Measurements from ENCODE around the gene CYP26B1.

The CYP26B1 gene

DNA sequence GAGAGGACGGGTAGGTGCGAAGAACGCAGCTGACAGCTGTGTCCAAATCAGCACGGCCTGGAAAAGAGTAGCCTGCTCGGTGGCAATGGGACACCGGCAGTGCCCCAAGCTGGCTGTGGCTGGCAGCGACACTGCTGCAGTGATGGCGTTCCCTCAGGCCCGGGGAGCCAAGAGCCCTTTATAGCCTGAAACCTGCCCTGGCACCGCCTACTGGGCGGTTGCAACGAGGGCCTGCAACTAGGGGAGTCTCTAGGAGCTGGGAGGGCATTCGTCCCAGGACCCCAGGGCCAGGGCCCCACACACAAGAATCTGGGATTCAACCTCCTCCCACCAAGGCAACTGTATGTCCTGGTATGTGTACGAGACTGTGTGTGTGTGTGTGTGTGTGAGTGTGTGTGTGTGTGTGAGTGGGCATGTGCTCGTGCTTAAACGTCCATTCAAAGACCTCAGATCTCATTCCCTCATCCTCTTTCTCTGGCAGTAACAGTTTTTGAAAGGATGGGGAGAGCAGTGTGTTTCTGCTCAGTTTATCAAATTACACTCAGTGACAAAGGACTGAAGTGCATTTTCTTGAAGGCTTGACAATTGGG, 6.8 kb upstream of the CYP26B1 start:
- no peak for DNase-seq

DNA sequence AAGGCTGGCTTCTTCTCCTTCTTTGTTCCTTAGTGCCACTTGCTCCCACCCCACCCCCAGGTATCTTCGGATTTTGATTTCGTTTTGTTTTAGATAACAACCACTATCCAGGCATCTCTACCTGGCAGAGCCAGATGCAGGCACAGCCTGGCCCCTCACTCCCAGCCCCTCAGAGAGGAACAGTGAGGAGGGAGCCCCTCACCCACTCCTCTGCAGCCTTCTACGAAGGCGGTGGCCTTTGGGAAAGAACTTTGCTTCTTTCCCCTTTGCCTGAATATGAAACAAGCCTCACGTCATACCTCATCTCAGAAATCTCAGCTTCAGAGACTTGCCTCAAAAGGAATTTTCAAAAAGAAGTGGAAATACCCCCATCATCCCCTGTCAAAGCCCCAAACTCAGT, 6.3 kb upstream of the CYP26B1 start:
- DNase-seq, result no peak

DNA sequence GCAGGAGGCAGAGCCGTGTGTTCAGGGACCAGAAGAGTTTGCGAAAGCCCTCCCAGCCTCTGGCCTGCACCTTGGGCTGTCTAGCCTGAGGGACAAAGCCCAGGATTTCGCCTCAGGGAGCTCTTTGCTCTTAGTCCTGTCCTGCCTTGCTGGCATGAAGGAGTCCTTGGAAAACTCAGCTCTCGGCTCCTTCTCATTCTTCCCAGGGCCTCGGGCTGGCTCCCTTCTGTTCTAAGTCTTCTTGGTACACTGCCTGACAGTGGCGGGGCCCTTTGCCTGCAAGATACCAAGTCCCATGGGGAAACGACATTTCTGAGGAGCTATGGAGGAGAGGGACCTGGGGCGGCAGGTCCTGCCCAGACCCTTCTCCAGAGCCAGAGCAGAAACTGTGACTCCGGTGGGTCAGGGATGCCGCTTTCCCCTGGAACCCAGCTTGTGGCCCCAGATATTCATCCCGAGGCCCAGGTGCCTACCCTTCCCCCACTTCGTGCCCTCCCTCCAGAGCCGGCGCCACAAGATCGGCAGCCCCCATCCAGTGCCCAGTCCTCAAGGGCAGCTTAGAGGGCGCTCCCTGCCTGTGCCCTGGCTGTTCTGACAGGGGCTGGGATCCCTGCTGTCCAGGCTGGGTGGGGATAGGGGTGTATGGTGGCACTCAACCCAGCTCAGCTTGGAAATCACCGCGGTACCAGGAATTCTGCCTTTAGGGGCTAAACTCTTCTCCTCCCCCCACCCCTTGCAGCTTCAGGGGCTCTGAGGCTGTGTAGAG, 5.5 kb upstream of the CYP26B1 start:
- no peak for DNase-seq

DNA sequence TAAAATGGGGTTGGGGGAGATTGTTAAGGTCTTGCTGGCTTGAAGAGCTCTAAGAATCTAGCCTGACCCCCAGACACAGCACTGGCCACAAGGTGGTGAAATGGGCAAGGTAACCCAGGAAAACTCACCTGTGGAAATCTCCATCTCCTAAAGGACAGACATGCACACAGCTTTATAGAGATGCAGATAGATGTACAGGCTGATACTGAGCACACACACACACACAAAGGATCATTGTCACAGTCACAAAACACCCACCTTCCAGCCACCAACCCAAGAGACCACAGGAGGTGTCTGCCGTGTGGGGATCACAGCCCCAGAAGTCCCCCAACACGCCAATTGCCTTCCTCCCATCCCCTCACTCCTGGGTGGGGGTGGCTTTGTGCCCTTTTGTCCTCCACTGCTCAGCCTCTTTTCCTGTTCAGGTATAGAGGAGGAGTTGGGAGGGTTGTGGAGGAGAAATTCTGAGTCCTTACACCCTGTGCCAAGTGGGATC, 3.2 kb upstream of the CYP26B1 start:
- no peak for DNase-seq

DNA sequence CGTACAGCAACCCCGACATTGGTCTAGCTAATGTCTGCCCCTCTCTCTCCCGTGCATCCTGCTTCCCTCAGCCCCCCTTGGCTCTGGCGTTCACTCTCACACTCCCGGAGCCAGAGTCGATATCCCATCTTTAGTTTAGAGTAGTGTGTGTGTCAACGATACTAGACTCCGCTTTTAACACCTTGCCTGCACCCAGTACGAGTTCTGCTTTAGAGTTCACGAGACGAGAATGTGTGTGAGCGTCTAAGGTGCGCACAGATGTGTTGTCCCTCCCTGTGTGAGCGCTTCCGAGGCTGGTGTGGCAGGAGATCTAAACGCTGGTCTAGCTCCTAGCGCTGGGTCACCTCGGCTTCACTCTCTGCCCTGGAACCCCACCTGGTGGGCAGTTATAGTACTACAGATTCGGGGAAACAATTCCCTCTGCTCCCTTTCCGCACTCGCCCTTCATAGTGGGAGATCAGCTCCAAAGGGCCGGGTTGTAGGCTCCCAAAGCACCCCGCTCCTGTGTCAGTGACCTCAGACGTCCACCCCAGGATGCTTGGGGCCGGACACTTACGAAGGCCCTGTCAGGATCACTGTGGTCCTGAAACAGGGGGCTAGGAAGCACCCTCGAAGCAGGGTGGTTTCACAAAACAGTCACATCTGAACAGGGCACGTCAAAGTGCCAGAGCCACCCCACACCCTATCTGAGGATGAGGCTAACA, 2.6 kb upstream of the CYP26B1 start:
- DNase-seq, result peak; percentile 33

DNA sequence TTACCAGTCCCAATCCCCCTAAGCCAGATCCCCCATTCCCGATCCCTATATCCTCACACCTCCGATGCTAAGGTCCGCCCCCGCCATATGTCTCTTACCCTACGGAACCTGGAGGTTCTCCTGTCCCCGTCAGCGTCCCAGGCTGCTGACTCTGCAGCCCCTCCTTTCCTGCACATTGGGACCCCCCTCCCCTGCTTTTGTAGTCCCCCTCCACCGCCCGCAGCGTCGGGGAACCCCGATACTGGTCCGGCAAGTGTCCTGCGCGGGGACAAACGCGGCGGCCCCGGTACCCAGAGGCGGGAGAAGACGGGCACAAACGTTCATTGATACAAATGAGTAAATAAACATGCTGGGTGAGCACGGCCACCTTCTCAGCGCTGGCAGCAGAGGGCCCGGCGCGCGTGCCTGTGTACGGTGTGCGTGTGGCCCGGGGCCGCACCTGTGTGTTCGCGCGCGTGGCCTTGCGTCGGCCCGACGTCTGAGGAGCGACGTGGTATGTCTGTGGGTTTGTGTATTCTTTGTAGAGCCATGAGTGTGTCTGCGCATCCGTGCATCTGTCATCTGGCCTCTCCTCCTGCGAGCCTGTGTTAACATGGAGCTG, 2.0 kb upstream of the CYP26B1 start:
- no peak for DNase-seq

DNA sequence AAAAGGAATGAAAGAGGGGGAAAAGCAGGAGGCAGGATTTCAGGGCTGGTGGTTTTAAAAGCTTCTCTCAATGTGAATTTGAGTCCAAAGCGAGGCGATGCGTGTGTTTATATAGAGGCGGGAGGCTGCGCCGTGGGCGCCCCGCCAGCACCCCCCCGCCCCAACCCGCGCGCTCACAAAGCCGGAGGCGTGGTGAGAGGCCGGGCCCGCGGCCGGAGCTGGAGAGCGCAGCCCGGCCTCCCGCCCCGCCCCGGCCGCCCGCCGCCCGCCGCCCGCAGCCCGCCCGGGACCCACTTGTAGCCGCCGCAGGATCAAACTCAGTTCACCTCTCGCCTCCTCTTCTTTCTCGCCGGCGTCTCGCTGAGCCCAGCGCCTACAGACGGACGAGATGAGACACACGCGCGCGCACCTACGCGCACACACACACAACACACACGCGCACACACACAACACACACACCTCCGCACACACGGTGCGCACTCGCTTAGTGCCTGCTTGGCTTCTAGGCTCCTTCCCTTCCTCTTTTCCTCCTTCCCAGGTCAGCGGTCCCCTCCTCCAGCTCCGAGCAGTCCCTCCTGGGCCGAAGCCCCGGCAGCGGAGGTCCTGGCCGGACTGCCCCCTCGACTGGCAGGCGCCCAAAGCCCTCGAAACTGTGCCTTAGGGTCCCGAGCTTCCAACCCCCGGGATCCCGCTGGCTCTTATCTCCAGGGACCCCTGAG, 1.3 kb upstream of the CYP26B1 start:
- DNase-seq, result no peak

DNA sequence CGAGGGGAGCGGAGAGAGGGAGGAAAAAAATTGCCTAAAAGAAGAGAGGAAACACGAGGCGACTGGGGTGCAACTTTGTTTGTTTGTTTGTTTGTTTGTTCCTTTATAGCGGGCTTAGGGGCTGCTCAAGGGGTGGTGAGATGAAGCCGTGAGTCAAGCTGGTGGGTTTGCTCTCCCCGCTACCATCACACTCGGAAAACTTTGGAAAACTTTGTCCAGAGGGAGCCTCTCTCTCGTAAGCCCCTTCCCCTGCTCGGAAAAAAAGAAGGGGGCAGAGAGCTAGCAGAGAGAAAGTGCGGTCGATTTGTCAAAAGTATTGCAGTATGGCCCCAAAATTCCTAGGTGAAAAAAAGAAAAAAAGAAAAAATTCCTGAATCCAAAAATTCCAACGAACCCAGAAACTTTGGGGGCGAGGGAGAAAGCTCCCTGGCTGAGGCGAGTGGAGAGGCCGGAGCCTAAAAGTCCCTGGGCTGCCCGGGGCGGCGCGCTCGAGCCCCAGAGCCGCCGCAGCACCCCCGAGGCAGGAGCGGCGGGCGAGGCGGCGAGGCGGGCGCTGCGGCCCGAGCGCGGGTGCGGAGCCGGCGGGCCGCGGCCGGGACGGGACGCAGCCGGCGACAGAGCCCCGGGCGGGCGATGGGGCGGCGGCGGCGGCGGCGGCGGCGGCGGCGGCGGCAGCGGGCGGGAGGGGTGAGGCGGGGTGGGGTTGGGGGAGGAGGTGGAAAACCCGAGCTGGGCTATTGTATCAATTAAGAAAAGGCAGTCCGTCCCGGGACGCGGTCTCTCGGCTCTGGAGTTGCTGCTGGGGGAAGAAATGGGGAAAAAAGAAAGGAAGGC, 558 bp upstream of the CYP26B1 start:
- no peak for DNase-seq

DNA sequence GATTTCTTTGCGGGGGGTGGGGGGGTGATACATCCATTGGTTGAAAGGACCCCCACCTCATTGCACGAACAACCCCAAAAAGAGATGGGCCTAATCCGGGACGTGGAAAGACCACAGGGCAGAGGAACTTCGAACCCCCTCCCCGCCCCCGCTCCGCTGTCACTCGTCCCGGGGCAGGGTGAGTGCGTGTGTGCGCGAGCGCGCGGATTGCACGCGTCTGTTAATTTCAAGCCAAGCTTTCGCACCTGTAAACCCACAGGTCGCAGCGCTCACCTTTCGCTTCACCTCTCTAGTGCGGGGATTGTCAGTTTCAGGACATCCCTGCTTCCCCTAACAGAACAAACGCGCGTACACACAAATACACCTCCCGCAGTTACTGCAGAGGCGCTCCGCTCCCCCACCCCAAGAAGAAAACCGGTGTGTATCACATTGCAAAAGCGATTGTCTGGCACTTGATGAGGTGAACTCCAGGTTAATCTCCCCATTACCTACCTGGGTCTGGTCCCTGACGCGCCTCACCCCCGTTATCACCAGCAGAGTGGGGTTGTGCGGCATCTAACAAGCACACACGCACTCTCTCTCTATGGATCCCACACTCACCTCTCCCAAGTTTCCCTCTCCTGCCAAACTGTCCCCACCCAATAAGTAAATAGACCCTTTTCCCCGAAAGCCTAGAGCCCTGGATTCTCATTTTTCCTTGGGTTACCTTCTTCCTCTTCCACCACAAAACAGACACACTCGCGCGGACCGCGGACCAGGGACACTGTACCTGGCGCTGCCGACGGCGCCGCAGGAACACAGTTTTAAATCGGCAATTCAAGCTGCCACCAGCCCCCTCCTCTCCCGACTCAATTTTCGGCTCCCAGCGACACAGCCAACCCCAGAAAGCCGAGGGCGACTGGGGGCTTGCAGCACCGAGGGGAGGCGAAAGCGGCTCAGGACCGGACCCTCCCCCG, 1.0 kb downstream of the CYP26B1 start:
- no peak for DNase-seq

DNA sequence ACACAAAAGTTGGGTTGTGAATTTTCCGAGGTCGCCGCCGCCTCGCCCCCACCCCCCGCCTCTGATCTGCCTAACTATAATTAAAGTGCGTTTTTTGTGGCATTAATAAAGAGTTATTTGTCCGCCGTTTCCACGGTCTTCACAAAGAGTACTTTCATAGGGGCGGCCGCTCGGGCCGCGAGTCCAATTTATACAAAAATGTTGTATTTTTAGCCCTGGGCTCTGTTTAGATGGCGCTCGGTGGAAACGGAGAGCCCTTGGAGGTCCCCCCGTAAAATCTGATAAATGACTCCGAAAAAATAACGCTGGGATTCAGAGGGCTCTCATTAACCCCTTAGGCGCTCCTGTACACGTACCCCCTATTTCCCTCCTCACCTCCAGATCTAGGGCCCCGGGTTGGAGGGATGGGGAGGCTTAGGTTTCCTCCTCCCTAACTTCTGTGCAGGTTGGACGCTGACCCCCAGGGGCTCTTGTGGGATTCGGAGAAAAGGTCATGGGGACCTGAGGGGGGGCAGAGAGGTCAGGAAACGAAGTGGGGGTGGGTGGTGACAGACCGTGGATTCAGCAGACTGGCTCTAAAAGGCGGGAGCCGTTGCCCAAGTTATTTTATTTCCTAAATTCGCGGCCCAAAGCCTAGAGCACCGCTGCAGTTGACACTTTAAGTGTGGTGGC, 1.9 kb downstream of the CYP26B1 start:
- DNase-seq, result no peak

DNA sequence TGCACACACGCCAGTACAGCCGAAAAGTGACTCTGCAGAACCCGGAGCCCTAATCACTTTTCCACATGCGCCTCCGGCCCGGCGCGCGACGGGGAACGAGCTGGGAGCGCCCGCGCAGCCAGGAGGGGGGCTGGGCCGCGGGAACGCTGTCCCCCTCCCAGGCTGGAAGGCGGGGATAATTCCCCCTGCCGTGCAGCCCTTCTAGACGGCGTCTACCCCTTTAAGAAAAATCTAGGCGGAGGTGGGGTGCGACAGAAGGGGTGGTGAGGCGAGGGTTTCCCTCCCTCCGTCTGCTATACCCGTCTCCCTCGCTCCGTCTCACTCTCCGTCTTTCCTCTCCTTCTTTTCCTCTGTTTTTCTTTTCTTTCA, 2.4 kb downstream of the CYP26B1 start:
- no peak for DNase-seq

DNA sequence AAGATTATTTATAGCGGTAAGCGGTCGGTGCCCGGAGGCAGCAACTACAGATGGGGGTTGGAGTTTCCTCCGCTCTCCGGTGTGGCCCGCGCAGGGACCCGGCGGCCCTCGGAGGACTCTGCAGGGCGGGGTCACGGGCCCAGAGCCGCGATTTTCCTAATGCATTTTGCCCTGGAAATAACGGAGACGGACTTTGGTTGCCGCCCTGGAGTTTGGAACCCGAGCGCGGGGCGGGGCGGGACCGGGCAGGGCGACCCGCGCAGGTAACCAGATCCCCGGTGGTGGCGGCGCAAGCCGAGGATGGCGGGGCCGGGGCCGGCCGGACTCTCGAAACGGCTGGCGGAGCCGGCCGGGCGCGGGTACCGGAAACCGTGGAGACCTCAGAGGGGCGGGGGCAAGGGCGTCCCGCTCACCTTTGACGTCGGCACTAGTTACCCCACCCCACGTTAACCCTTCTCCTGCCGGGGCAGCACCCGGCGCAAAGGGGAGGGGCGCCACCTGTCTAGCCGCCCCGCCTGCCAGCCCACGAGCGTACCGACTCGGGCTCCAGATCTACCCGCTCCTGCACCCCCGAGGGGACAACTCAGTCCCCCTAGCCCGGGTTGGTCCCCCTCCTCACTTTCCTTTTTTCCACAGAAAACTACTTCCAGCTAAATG, 2.9 kb downstream of the CYP26B1 start:
- DNase-seq, result no peak

DNA sequence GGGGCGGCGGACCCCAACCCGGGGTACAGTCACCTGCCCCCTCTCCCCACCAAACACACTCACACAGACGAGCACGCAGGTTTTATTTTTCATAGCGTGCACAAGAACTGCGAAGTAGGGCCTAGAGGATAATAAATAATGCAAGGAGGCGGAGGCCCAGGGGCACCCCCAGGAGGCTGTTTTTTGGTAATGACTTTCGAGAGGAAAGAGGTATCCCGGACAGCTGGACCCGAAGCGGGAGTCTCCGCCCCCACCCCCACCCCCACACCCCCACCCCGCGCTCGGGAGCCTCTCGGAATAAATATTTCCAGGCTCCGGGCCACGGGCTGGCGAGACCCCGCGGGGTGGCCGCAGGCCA, 3.4 kb downstream of the CYP26B1 start:
- no peak for DNase-seq

DNA sequence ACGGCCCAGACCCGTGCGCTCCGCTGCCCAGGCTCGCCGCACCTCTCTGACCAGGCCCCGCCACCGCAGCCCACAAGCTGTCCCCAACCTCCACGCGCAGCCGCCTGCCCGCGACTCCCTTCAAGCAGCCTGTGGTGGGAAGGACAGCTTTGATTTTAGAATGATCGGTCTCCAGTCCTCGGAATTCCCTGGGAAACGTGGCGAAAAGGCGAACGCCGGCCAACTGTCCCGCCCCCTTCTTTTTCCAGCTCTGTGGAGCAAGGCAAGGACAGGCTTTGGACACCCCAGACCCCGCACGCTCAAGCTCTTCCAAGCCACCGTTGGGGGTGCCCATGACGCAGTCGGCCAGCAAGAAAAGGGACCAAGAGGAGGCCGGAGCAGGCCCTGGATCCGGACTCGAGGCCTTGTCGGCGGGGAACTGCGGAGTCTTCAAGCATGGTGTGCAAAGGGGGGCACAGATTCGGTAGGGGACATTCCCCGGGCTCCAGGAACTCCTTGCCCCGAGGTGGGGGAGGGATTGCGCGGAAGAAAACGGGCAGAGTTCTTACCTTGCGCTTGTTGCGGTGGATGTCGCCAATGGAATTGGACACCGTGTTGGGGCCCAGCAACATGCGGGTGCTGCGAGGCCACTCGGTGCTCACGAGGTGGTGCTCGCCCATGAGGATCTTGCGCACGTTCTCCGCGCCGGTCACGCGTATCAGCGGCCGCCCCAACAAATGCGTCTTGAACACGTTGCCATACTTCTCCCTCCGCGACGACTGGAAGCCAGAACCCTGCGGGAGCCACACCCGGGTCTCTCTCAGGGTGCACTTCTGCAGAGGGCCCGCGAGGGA, 4.0 kb downstream of the CYP26B1 start:
- DNase-seq, result no peak

DNA sequence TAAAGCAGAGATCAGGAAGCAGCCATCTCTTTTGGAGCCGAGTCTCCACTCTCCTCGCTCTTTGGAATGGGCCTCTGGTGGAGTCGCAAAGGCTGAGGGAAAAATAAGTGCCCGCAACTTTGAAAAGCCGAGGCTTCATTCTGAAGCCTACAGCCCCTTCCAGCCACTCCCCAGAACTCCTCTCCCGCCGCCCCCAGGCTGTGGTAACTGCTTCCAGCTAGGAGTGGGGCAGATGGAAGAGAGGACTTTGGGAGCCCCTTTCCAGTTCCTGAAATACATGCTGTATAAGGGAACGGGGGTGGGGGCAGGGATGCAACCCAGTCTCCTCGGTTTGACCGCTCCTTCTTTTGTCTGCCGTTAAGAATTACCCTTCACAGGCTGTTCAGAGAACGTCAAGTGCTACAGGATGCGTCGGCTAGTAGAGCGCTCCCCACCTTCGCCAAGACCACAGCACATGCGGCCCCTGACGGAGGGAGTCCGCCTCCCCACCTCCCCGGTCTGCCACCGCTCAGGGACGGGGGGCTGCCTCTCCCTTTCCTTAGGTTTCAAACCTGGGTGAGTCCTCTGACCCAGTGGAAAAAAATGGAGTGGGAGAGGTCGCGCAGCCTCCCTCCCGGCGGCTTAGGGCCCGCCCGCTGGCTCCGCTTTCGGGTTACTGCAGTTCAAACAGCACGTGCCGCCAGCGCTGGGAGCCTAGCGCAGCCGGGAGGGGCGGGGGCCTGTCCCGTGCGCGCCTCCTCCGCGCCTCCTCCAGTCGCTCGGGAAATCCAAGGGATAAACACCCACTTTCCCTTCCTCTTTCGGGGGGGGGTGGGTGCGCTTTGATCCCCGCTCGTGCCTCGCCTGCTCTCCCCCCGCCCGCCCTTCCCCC, 4.9 kb downstream of the CYP26B1 start:
- DNase-seq, result no peak

DNA sequence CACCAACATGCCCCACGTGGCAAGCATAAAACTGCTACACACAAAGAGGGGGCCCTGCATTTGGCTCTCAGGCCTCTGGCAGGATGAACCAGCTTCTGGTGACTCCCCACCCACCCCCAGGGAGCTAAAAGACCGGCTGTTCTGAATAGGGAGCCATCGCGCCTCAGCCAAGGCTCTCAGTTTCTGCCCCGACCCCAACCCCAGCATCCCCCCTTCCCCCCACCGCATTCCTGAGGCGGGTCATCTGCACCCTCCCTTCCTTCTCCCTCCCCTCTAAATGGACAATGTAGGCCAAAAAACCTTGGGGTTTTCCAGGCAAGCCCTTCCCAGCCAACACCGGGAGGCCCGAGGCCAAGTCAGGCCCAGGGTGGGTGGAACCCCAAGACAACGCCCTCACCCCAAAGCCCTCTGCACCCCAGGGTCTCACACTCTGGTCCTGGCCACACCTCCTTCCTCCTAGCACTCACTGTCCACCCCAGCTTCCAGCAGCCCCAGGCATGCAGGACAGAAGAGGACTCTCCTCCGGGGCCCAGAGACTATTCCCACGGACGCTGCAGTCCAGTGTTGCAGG, 5.7 kb downstream of the CYP26B1 start:
- no peak for DNase-seq

DNA sequence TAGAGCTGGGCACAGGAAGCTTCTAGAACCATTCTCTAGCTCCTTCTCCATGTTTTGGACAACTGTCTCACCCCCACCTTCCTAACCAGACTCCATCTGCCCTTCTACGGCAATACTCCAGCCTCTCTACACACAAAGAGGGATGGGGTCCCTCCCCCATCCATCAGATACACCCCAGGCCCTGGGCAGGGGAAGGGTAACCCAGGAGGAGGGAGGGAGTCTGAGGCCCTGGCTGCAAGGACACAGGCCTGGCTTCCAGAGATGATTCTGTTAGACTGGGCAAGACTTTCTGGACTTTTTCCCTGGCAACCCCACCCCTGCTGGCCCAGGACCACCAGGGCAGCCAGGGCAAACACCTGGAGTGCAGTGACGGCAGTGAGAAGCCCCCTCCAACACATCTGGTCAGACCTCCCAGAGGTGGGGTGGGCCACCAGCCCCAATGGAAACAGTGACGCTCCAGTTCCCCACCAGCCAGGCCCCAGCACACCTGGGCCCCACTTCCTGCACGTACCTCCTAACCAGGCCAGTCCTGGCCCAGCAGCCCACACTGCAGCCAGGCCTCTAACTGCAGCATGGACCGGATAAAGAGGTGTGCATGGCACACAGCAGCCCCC, 6.5 kb downstream of the CYP26B1 start:
- DNase-seq, result no peak
